Breast epithelium (tissue), 4 donors: Measurements from ENCODE around the gene LSAMP. TPM values are rescaled to one million over a fixed set of nuclear protein-coding genes. Genes with fewer than 3 reads are reported as not detected.

ENCODE experiments used
- DNase-seq, 2 donors: peaks; one replicate each; pipeline ENCODE4 v3.0.0-alpha.2; 2019; ENCODE audit warnings: low spot score in 2 of 2
- H3K27ac ChIP-seq, 2 donors: fragments of 200-600 bp; sonication (generic) in 1 of 2; one replicate each; pipeline ENCODE4 v1.5.1; 2016 to 2019; ENCODE audit warnings: mild to moderate bottlenecking in 1 of 2
- H3K27me3 ChIP-seq, 2 donors: fragments of 200-600 bp; sonication (generic) in 1 of 2; one replicate each; pipeline versions ENCODE4 v1.5.1 to v1.6.0; 2017 to 2019; ENCODE audit warnings: control low read depth in 1 of 2, mild to moderate bottlenecking in 1 of 2
- H3K36me3 ChIP-seq: fragments of 200-600 bp; one replicate; pipeline ENCODE4 v1.5.1; 2019
- H3K4me1 ChIP-seq, 2 donors: fragments of 200-600 bp; sonication (generic); one replicate each; pipeline ENCODE4 v1.5.1; 2016 to 2019; ENCODE audit warnings: control low read depth in 1 of 2
- H3K4me3 ChIP-seq, 3 donors: fragments of 200-600 bp; sonication (generic); 1 replicate in 2 of 3; 2 replicates in 1 of 3; pipeline ENCODE4 v1.5.1; 2016 to 2019; ENCODE audit warnings: mild to moderate bottlenecking in 3 of 3, moderate library complexity in 2 of 3
- H3K9me3 ChIP-seq, 2 donors: fragments of 200-600 bp; sonication (generic) in 1 of 2; one replicate each; pipeline ENCODE4 v1.5.1; 2016 to 2019; ENCODE audit warnings: control low read depth in 1 of 2
- CTCF ChIP-seq, 3 donors: fragments of 450-650 bp; IDR thresholded peaks; one replicate each; pipeline ENCODE4 v1.5.1; 2016 to 2017; ENCODE audit warnings: antibody characterized with exemption in 3 of 3, mild to moderate bottlenecking in 3 of 3, moderate library complexity in 3 of 3
- POLR2A ChIP-seq: fragments of 450-650 bp; IDR thresholded peaks from one replicate; pipeline ENCODE4 v1.6.1; 2016; ENCODE audit warnings: antibody characterized with exemption, mild to moderate bottlenecking, moderate library complexity
- POLR2AphosphoS5 ChIP-seq, 3 donors: sonication (generic); formaldehyde crosslinking; IDR thresholded peaks; one replicate each; pipeline ENCODE4 v1.6.1; 2017; ENCODE audit warnings: antibody characterized with exemption in 3 of 3
- intact Hi-C: fragments of 100-400 bp; cut with DNase I; formaldehyde crosslinking; loops from one replicate; pipeline ENCODE4 v1.15.1; 2023; ENCODE audit warnings: low total_unique reads
- total RNA-seq, 3 donors: library from RNA; depleted of rRNA; stranded (reverse); fragments of >200 nt; gene quantifications; one replicate each; pipeline ENCODE4 v1.1.0, GENCODE V29; 2016

The LSAMP gene
- total RNA-seq, 3 donors from 2014 or later, result 1.6 to 3.8 (median 3.5) TPM

DNA sequence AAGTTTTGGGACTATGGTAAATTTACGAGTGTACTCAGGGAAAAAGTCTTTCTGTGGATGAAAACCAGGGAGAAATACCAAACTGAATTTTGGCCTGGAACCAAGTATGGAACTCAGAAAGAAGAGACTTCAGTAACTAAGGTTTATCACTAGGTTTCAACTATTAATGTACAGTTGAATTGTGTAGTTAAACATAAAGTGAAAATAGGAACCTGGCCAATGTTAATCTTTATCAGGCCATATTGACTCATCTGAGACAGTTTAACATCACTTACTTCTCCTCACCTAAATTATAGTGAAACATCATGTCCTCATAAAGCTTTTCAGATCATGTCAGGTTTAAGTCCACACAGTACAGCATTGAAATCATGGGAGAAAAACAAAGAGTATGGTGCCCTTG is 197.7 kb downstream of the LSAMP start:
- H3K27me3 ChIP-seq, result no peaks in the 10 kb centered on the region
- H3K36me3 ChIP-seq, result no peaks in the 10 kb centered on the region
- H3K27ac ChIP-seq, result no peak overlapping the region
- TF ChIP-seq CTCF (IDR thresholded peaks at IDR 0.05), result no peak
- no peak for DNase-seq
- H3K4me3 ChIP-seq, result no peak overlapping the region
- intact Hi-C loops, result no loop called here
- H3K4me1 ChIP-seq, result no peaks in the 10 kb centered on the region
- H3K9me3 ChIP-seq, result no peaks in the 10 kb centered on the region

DNA sequence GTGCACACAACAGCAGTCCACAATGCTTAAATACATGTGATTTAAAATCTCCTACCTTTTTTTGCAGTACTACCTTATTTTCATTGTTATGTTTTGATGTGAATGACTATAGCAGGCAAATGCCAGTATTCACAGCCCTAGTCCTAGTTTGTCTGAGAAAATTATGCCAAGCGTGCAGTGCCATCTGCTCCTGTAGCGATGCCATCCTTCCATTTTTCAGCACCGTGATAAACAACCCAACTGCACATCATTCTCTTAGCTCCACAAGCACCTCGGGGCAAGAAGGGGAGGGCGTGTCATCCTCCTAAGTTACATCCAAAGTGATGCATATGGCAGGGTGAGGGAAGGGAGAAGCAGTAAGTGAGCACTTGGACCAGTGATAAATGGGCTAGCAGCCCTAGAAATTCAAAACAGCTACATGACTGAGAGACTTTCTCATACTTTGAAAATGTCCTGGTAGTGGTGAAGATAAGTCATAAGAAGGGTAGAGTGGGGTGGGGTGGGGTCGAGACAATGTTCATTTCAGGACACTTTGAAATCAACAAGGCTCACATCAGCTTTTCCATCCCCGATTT is 198.8 kb downstream of the LSAMP start:
- no peaks in the 10 kb centered on the region for H3K27me3 ChIP-seq
- no peaks in the 10 kb centered on the region for H3K36me3 ChIP-seq
- H3K4me3 ChIP-seq, result no peak overlapping the region
- TF ChIP-seq POLR2A (no peak), POLR2AphosphoS5 (IDR thresholded peaks at IDR 0.05) (no peak), CTCF (IDR thresholded peaks at IDR 0.05) (no peak)
- no peak overlapping the region for H3K27ac ChIP-seq
- intact Hi-C loops, result no loop called here
- H3K9me3 ChIP-seq, result no peaks in the 10 kb centered on the region
- no peaks in the 10 kb centered on the region for H3K4me1 ChIP-seq
- DNase-seq, result no peak

DNA sequence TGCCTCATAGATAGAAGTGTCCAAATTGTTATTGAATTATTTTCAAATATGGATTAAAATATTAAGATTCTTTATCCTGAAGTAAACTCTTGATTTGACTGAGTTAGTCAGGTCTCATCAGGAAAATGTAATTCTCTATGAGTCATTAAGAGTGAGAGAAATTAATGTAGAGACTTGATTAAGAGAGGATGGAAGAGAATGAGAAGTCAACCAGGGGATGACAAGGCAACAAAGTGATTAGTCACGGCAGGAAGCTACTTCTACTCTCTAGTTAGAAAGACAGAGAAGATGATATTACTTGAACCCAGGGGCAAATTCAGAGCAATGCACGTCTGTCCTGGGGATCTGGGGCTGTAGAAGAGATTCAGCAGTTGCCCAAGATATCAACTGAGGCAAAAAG is 202.5 kb downstream of the LSAMP start:
- Histone ChIP-seq H3K36me3 (no peaks in the 10 kb centered on the region), H3K27me3 (no peaks in the 10 kb centered on the region), H3K4me1 (no peaks in the 10 kb centered on the region), H3K4me3 (no peak overlapping the region), H3K9me3 (no peaks in the 10 kb centered on the region), H3K27ac (no peak overlapping the region)
- intact Hi-C loops, result no loop called here
- TF ChIP-seq POLR2AphosphoS5 (IDR thresholded peaks at IDR 0.05), result no peak
- TF ChIP-seq CTCF (IDR thresholded peaks at IDR 0.05), result no peak
- TF ChIP-seq POLR2A, result no peak
- DNase-seq, result no peak

GRCh38 chr3:116241677-116242076 is 203.6 kb downstream of the LSAMP start:
- DNase-seq, result no peak
- intact Hi-C loops, result no loop called here
- H3K27ac ChIP-seq, result no peak overlapping the region
- no peaks in the 10 kb centered on the region for H3K4me1 ChIP-seq
- no peak overlapping the region for H3K4me3 ChIP-seq
- no peak for TF ChIP-seq POLR2AphosphoS5 (IDR thresholded peaks at IDR 0.05)
- no peak for TF ChIP-seq CTCF (IDR thresholded peaks at IDR 0.05)
- TF ChIP-seq POLR2A, result no peak
- no peaks in the 10 kb centered on the region for H3K9me3 ChIP-seq
- no peaks in the 10 kb centered on the region for H3K36me3 ChIP-seq
- H3K27me3 ChIP-seq, result no peaks in the 10 kb centered on the region

DNA sequence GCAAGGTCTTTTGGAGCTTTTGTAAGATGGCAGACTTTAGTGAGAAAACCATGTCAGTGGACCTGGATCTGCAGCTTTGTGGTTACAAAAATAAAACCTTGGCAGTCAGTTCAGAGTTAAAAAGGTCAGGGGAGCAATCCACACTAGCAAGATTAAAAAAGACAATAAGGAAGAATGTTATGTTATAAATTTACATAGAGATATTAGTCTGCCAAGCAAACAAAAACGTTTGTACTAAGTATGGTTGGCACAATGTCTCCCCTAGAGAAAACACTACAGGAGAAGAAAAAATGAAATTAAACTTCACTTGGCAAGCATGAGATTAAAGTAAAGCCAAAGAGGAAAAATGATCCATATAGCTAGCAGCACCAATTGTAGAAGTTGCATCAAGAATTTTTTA is 205.0 kb downstream of the LSAMP start:
- intact Hi-C loops, result no loop called here
- Histone ChIP-seq H3K36me3 (no peaks in the 10 kb centered on the region), H3K27ac (no peak overlapping the region), H3K27me3 (no peaks in the 10 kb centered on the region), H3K4me1 (no peaks in the 10 kb centered on the region), H3K4me3 (no peak overlapping the region), H3K9me3 (no peaks in the 10 kb centered on the region)
- TF ChIP-seq CTCF (IDR thresholded peaks at IDR 0.05), result no peak
- no peak for TF ChIP-seq POLR2A
- TF ChIP-seq POLR2AphosphoS5 (IDR thresholded peaks at IDR 0.05), result no peak
- no peak for DNase-seq
